Parathyroid adenoma (tissue), 2 donors: Measurements from ENCODE around the gene LRRN4.
"Not testable (repeated sequence)": the region's sequence is repeated elsewhere in the genome, so short reads cannot be mapped to it uniquely, and the experiment has no call there.

ENCODE experiments used
- H2AFZ ChIP-seq: fragments of 300-600 bp; sonication (generic); one replicate; pipeline ENCODE4 v1.7.0; 2017; ENCODE audit warnings: antibody characterized with exemption, mild to moderate bottlenecking
- H3K27ac ChIP-seq: fragments of 300-600 bp; sonication (generic); one replicate; pipeline ENCODE4 v1.7.0; 2017
- H3K27me3 ChIP-seq: fragments of 300-600 bp; sonication (generic); one replicate; pipeline ENCODE4 v1.7.0; 2017; ENCODE audit warnings: low read length; ENCODE audit not compliant: control insufficient read depth, insufficient read depth
- H3K36me3 ChIP-seq: fragments of 300-600 bp; sonication (generic); one replicate; pipeline ENCODE4 v1.7.0; 2017; ENCODE audit warnings: low read length; ENCODE audit not compliant: control insufficient read depth, insufficient read depth
- H3K4me1 ChIP-seq: fragments of 300-600 bp; sonication (generic); one replicate; pipeline ENCODE4 v1.7.0; 2017; ENCODE audit warnings: control low read depth
- H3K4me2 ChIP-seq: fragments of 300-600 bp; sonication (generic); one replicate; pipeline ENCODE4 v1.7.0; 2017; ENCODE audit warnings: low read length
- H3K4me3 ChIP-seq: fragments of 300-600 bp; sonication (generic); one replicate; pipeline ENCODE4 v1.7.0; 2017; ENCODE audit warnings: low read depth, low read length
- H3K79me2 ChIP-seq: fragments of 300-600 bp; sonication (generic); one replicate; pipeline ENCODE4 v1.7.0; 2017; ENCODE audit warnings: control low read depth
- H3K9ac ChIP-seq: fragments of 300-600 bp; sonication (generic); one replicate; pipeline ENCODE4 v1.7.0; 2017; ENCODE audit warnings: mild to moderate bottlenecking
- H3K9me3 ChIP-seq: fragments of 300-600 bp; sonication (generic); one replicate; pipeline ENCODE4 v1.7.0; 2017; ENCODE audit warnings: low read length; ENCODE audit not compliant: control insufficient read depth
- CTCF ChIP-seq: fragments of 300-600 bp; sonication (generic); IDR thresholded peaks from one replicate; pipeline ENCODE4 v1.7.0; 2017; ENCODE audit warnings: antibody characterized with exemption, mild to moderate bottlenecking
- donor health status: primary hyperparathyroidism.

LRRN4 gene

GRCh38 chr20:6057691-6058090, 3.8 kb upstream of the LRRN4 start:
- no peak overlapping the region for H2AFZ ChIP-seq
- no peaks in the 10 kb centered on the region for H3K79me2 ChIP-seq
- H3K27ac ChIP-seq, result no peak overlapping the region
- H3K9me3 ChIP-seq, result no peaks in the 10 kb centered on the region
- H3K4me3 ChIP-seq, result no peak overlapping the region
- no peak overlapping the region for H3K4me2 ChIP-seq
- H3K27me3 ChIP-seq, result no peaks in the 10 kb centered on the region
- H3K4me1 ChIP-seq, result peaks cover 5% of the 10 kb centered on the region
- no peak overlapping the region for H3K9ac ChIP-seq
- no peaks in the 10 kb centered on the region for H3K36me3 ChIP-seq
- TF ChIP-seq CTCF, result no peak

GRCh38 chr20:6057139-6057538, 3.3 kb upstream of the LRRN4 start:
- H3K9ac ChIP-seq, result no peak overlapping the region
- H3K4me1 ChIP-seq, result peaks cover 5% of the 10 kb centered on the region
- no peak overlapping the region for H2AFZ ChIP-seq
- H3K4me3 ChIP-seq, result no peak overlapping the region
- H3K27ac ChIP-seq, result no peak overlapping the region
- H3K9me3 ChIP-seq, result no peaks in the 10 kb centered on the region
- no peak for TF ChIP-seq CTCF
- H3K36me3 ChIP-seq, result no peaks in the 10 kb centered on the region
- H3K27me3 ChIP-seq, result no peaks in the 10 kb centered on the region
- no peaks in the 10 kb centered on the region for H3K79me2 ChIP-seq
- H3K4me2 ChIP-seq, result no peak overlapping the region

DNA sequence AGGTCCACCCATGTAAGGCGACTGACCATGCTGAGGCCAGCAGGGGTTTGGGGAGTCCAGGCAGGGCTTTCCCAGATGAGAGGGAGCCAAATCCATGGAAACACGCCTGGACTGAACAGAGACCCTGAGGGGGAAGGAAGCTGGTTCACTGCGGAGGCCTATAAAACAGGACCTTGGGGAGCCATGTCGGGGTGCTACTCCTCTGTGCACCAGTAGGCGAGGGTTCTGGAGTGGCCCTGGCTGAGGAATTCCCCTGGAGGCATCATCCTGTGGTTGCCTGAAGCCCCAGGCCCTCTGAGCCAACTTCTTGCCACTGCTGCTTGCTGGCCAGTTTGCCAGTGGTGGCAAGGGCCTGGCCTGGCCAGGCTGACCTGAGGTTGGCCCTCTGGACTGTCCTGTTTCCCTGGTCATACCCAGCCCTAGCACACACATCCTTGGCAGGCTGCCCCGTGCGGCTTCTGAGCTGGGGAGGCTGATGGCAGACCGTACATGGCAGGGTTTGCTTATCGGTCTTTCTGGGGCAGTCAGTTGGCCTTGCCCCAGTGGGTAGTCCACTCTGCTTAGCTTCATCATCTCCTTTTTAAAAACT, 2.2 kb upstream of the LRRN4 start:
- no peaks in the 10 kb centered on the region for H3K27me3 ChIP-seq
- H3K4me1 ChIP-seq, result peaks cover 5% of the 10 kb centered on the region
- H3K4me2 ChIP-seq, result no peak overlapping the region
- H3K36me3 ChIP-seq, result no peaks in the 10 kb centered on the region
- TF ChIP-seq CTCF, result no peak
- no peak overlapping the region for H3K4me3 ChIP-seq
- no peaks in the 10 kb centered on the region for H3K9me3 ChIP-seq
- no peak overlapping the region for H3K27ac ChIP-seq
- no peaks in the 10 kb centered on the region for H3K79me2 ChIP-seq
- no peak overlapping the region for H2AFZ ChIP-seq
- no peak overlapping the region for H3K9ac ChIP-seq

DNA sequence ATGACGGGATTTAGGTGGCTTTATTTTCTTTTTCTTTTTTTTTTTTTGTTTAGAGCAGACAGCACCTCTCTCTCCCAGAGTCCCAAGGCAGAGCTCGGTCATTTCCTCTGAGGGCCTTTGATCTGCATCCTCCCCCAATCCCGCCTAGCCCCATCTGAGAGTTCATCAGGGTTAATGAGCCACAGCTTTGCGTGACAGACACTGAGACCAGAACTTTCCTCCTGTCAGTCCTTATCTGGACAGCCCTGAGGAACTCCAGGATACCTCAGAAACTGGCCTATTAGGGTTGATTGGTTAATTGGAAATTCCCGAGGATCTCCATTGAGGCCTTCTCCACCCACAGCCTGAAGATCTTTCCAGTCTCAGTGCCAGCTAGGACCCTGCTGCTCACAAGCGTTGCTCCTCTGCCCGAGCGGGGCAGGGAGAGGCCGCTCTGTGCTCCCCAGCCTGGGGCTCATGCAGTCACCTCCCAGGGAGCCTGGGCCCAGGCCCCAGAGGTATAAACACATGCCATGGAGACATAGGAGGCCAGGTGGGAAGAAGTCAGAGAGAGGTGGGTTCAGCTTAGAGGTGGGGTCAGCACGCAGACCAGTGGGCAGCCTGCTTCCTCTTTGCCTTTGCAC, 1.4 kb upstream of the LRRN4 start:
- H3K9me3 ChIP-seq, result no peaks in the 10 kb centered on the region
- H3K27ac ChIP-seq, result no peak overlapping the region
- TF ChIP-seq CTCF, result no peak
- peaks cover 5% of the 10 kb centered on the region for H3K4me1 ChIP-seq
- no peak overlapping the region for H3K4me3 ChIP-seq
- H3K4me2 ChIP-seq, result no peak overlapping the region
- H3K36me3 ChIP-seq, result no peaks in the 10 kb centered on the region
- no peak overlapping the region for H2AFZ ChIP-seq
- H3K9ac ChIP-seq, result no peak overlapping the region
- no peaks in the 10 kb centered on the region for H3K79me2 ChIP-seq
- no peaks in the 10 kb centered on the region for H3K27me3 ChIP-seq

DNA sequence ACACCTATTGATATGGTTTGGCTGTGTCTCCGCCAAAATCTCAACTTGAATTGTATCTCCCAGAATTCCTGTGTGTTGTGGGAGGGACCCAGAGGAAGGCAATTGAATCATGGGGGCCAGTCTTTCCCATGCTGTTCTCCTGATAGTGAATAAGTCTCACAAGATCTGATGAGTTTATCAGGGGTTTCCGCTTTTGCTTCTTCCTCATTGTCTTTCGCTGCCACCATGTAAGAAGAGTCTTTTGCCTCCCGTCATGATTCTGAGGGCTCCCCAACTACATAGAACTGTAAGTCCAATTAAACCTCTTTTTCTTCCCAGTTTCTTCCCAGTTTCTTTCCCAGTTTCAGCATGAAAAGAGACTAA, 810 bp upstream of the LRRN4 start:
- H3K4me3 ChIP-seq, H3K27ac ChIP-seq, H3K36me3 ChIP-seq, H3K4me2 ChIP-seq, H3K9ac ChIP-seq, H3K27me3 ChIP-seq, H3K4me1 ChIP-seq, H2AFZ ChIP-seq, H3K9me3 ChIP-seq, H3K79me2 ChIP-seq: not testable (repeated sequence)
